WI38 (cell line): ENCODE results near the gene DNMT3A.

Experiments used
- H3K4me3 ChIP-seq: 2 replicates; pipeline ENCODE4 v1.5.1; 2011; ENCODE audit warnings: low read depth, mild to moderate bottlenecking, control low read depth, low read length
- TF ChIP-seq, protein P1 (sequence below): IDR thresholded peaks from 2 replicates; pipeline ENCODE4 v1.5.1; 2012; ENCODE audit warnings: low read depth, mild to moderate bottlenecking, control low read depth, low read length

Gene DNMT3A

GRCh38 chr2:25270061-25270460, 71.7 kb downstream of the DNMT3A start:
- TF ChIP-seq, protein P1, sequence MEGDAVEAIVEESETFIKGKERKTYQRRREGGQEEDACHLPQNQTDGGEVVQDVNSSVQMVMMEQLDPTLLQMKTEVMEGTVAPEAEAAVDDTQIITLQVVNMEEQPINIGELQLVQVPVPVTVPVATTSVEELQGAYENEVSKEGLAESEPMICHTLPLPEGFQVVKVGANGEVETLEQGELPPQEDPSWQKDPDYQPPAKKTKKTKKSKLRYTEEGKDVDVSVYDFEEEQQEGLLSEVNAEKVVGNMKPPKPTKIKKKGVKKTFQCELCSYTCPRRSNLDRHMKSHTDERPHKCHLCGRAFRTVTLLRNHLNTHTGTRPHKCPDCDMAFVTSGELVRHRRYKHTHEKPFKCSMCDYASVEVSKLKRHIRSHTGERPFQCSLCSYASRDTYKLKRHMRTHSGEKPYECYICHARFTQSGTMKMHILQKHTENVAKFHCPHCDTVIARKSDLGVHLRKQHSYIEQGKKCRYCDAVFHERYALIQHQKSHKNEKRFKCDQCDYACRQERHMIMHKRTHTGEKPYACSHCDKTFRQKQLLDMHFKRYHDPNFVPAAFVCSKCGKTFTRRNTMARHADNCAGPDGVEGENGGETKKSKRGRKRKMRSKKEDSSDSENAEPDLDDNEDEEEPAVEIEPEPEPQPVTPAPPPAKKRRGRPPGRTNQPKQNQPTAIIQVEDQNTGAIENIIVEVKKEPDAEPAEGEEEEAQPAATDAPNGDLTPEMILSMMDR: no peak
- H3K4me3 ChIP-seq: no peak overlapping the region

DNA sequence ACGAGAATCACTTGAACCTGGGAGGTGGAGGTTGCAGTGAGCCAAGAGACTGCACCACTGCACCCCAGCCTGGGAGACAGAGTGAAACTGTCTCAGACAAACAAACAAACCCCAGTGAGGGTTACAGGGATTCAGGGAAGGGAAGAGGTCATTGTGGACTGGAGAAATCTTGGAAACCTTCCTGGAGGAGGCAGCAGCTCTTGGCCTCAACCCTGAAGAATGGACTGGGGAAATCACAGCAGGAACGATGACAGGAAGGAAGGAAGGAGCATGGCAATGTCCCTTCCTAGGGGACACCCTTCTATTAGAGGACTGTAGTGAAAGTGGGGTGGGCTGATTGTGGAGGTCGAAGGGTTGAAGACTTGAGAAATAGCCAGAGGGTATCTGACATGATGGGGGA, 72.5 kb downstream of the DNMT3A start:
- no peak overlapping the region for H3K4me3 ChIP-seq
- TF ChIP-seq, protein P1: no peak

DNA sequence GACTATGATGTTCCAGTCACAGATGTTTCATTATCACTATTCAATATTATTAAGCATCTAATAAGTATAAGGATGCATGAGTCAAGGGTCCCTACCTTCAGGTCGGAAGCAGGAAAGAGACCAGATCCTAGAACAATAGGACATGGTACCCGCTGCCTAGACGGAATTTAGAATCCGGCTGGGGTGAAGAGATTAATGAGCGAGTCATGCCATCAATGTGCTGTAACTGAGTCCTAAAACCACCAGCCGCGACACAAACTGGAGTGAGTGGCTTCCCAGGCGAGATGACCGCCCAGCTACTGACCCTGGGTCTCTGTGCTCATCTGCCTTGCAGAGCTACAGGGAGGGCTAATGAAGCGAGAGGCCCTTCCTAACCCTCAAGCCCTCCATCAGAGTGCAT, 73.6 kb downstream of the DNMT3A start:
- TF ChIP-seq, protein P1: no peak
- no peak overlapping the region for H3K4me3 ChIP-seq

DNA sequence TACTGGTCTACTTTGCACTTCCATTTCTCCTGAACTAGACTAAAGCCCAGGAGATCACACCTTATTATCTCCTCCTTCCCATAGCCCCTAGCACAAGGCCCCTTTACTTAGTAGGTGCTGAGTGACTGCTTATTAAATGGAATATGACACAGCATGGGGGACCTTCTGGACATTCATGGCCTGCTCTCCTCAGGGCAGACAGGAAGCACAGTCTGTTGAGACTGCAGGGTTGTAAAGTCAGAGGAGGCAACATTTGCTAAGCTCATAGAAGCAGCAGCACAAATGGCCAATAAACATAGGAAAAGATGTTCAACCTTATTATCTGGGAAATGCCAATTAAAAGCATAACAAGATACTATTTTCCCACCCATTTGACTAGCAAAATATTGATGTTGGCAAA, 75.3 kb downstream of the DNMT3A start:
- H3K4me3 ChIP-seq: no peak overlapping the region
- TF ChIP-seq, protein P1: no peak

DNA sequence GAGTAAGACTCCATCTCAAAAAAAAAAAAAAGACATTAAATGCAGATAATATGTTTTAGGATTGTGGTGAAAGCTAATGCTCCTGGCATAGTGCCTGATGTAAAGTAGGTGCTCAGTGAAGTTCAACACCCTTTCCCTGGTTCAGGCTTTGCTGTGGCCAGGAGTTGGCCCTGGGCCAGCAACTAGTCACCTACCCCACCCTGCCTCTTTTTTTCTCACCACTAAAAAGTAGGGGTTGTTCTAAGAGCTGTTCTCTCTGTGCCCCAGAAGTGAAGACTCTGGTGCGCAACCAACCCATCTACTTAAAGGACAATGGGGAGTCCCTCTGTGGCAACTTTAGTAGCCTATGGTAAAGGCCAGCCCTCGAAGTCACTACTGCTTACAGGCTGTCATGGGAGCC, 75.9 kb downstream of the DNMT3A start:
- no peak overlapping the region for H3K4me3 ChIP-seq
- TF ChIP-seq, protein P1: no peak

DNA sequence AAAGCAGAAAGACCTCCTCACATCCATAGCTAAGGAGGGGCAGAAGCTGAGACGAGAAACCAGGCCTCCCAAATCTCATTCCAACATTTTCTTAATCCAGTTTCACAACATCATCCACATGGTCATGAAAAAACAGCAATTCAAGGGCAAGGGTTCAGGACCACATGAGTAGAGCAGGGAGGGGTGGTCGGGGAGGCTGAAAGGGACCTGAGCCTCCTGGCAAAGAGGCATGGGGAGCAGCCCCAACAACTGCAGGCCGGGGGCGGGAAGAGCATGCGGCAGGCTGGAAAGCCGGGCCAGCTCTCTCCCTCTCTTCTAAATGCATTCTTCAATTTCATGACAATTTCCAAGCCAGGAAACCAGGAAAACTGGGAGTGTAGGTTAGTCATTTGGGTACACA, 76.7 kb downstream of the DNMT3A start:
- TF ChIP-seq, protein P1: no peak
- H3K4me3 ChIP-seq: no peak overlapping the region

DNA sequence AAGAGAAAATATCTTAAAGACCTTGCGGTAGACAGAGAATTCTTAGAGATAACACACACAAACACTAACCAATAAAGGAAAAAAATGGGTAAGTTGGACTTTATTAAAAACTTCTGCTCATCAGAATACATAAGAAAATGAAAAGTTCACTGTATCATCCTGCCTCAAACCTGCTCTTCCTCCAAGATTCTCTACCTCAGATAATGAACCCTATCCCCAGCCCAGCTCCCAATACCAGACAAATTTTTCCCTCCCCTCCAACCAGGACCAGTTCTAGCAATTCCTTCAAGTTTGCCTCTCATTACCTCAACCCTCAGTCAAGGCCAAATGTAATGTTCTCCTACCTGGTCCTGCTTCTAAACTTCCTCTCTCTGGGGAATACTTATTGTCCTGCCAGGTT, 79.4 kb downstream of the DNMT3A start:
- no peak overlapping the region for H3K4me3 ChIP-seq
- TF ChIP-seq, protein P1: no peak
